Thymus (tissue), 11 donors: ENCODE data around the gene ANTKMT. TPM values are rescaled to one million over a fixed set of nuclear protein-coding genes. Genes with fewer than 3 reads are reported as not detected.
"Not testable (repeated sequence)": the region's sequence is repeated elsewhere in the genome, so short reads cannot be mapped to it uniquely, and the experiment has no call there.

Experiments used
- DNase-seq, 9 donors: peaks; one replicate each; pipeline ENCODE4 v3.0.0-alpha.2; 2013; ENCODE audit warnings: low spot score in 9 of 9, low read depth in 6 of 9, missing footprints in 1 of 9
- H3K27ac ChIP-seq, 2 donors: one replicate each; pipeline ENCODE4 v1.5.1; 2013; ENCODE audit warnings: control low read depth in 1 of 2, low read depth in 1 of 2, low read length in 1 of 2, mild to moderate bottlenecking in 1 of 2, moderate library complexity in 1 of 2
- H3K27me3 ChIP-seq, 2 donors: one replicate each; pipeline ENCODE4 v1.5.1; 2013; ENCODE audit warnings: low read length in 1 of 2; ENCODE audit not compliant: control insufficient read depth in 2 of 2, insufficient read depth in 1 of 2
- H3K36me3 ChIP-seq, 2 donors: one replicate each; pipeline ENCODE4 v1.5.1; 2013; ENCODE audit warnings: low read length in 1 of 2, mild to moderate bottlenecking in 1 of 2, moderate library complexity in 1 of 2; ENCODE audit not compliant: control insufficient read depth in 2 of 2, insufficient read depth in 2 of 2
- H3K4me1 ChIP-seq, 2 donors: one replicate each; pipeline ENCODE4 v1.5.1; 2013; ENCODE audit warnings: low read length in 2 of 2; ENCODE audit not compliant: control insufficient read depth in 2 of 2, insufficient read depth in 2 of 2
- H3K4me3 ChIP-seq, 2 donors: one replicate each; pipeline ENCODE4 v1.5.1; 2013; ENCODE audit warnings: low read length in 2 of 2, control low read depth in 1 of 2, mild to moderate bottlenecking in 1 of 2
- H3K9me3 ChIP-seq, 2 donors: one replicate each; pipeline ENCODE4 v1.5.1; 2013; ENCODE audit warnings: low read length in 1 of 2, mild to moderate bottlenecking in 1 of 2; ENCODE audit not compliant: control insufficient read depth in 2 of 2, insufficient read depth in 1 of 2
- WGBS: extraction: QIAGEN DNeasy Blood & Tissue Kit; methylation state at CpG from one replicate; pipeline ENCODE4 v1.1.7; 2013; 5-methylcytosine and 5-hydroxymethylcytosine counted together
- polyA plus RNA-seq: library from polyadenylated mRNA; stranded (reverse); fragments of 200-250 nt; gene quantifications from one replicate; pipeline ENCODE4 v1.2.3, GENCODE V29; 2013
- total RNA-seq: library from RNA; stranded (reverse); fragments of 120-200 nt; gene quantifications from one replicate; pipeline ENCODE4 v1.2.4, GENCODE V29; 2013
- donor health status: healthy.

ANTKMT gene
- total and polyA plus RNA-seq, 2 donors: 53.9 to 56.2 TPM

DNA sequence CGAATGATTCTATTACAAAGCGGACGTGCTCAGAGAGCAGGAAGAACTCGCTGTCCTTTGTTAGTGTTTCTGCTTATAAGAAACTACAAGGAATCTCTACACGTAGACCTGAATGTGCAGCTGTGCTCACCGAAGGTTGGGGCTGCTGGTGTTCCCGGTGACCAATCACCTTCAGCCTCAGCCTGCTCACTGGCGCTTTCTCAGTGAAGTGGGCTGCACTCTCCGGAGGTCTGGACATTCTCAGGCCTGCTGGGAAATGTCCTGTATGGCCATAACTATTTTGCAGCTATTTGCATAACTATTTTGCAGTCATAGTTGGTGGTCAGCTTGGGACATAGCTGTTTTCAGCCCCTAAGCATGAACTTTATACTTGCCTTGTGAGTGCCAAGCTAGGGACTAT lies 29.5 kb downstream of the ANTKMT start:
- no peaks in the 10 kb centered on the region for H3K36me3 ChIP-seq
- no peak overlapping the region for H3K4me3 ChIP-seq
- H3K4me1 ChIP-seq: no peaks in the 10 kb centered on the region
- H3K9me3 ChIP-seq: no peaks in the 10 kb centered on the region
- WGBS: 92% methylated on average over 9 of the region's 9 CpGs
- no peak overlapping the region for H3K27ac ChIP-seq
- no peak for DNase-seq
- H3K27me3 ChIP-seq: peaks cover 0 to 41% of the 10 kb centered on the region in 2 donors

DNA sequence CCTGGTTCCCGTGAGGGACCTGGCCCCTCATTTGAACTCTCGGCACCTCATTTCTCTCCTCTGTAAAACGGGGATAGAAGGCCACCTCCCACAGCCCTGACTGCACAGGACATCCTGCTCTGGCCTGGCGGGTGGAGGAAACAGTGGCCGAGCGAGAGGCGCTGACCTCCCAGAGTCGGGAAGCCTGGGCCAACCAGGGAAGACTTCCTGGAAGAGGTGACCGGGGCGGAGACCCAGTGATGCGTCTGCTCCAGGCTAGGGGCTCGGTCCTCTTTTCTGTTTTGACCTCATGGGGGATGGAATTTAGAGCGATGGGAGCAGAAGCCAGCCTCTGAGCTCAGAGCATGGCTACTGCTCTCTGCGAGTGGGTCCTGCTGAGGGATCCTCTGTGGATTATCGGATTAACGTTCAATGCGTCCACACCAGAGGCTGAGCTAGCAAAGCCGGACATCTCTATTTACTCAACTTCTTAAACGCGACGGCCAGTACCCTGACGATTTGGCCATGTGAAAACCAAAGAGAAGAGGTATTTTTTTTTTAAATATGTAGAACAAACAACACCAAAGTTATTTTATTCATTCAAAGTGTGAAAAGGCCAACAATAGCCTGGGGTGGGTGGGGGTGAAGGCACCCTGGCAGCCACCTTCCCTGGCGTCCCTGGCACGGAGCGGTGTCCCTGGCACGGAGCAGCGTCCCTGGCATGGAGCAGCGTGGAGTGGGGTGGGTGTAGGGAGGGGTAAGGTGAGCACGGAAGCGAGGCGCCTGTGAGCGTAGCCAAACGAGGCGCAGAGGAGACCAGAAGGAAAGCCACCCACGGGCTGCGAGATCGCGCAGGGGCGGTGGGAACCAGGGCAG lies 30.4 kb downstream of the ANTKMT start:
- no peaks in the 10 kb centered on the region for H3K9me3 ChIP-seq
- H3K4me3 ChIP-seq: no peak overlapping the region
- peaks cover 0 to 38% of the 10 kb centered on the region in 2 donors for H3K27me3 ChIP-seq
- no peak overlapping the region for H3K27ac ChIP-seq
- no peak for DNase-seq
- H3K4me1 ChIP-seq: no peaks in the 10 kb centered on the region
- H3K36me3 ChIP-seq: no peaks in the 10 kb centered on the region
- WGBS: 91% methylated on average over 39 of the region's 39 CpGs

DNA sequence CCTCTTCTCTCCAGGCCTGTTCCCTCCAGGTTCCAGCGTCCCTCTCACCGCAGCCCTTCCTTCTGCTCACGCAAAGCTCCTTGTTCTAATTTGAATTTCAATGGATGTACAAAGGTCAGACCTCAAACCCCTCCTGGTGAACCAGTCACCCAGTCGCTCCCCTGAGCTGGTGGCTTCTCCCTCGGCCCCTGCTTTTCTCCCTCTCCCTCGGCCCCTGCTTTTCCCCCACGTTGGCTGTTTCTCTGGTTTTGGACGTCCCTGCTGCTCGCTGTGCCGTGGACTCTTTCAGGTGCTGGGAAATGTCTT lies 31.0 kb downstream of the ANTKMT start:
- Histone ChIP-seq H3K4me3 (no peak overlapping the region), H3K4me1 (no peaks in the 10 kb centered on the region), H3K9me3 (no peaks in the 10 kb centered on the region), H3K27ac (no peak overlapping the region), H3K36me3 (no peaks in the 10 kb centered on the region), H3K27me3 (peaks cover 0 to 41% of the 10 kb centered on the region in 2 donors)
- WGBS: 89% methylated on average over 10 of the region's 10 CpGs
- no peak for DNase-seq

DNA sequence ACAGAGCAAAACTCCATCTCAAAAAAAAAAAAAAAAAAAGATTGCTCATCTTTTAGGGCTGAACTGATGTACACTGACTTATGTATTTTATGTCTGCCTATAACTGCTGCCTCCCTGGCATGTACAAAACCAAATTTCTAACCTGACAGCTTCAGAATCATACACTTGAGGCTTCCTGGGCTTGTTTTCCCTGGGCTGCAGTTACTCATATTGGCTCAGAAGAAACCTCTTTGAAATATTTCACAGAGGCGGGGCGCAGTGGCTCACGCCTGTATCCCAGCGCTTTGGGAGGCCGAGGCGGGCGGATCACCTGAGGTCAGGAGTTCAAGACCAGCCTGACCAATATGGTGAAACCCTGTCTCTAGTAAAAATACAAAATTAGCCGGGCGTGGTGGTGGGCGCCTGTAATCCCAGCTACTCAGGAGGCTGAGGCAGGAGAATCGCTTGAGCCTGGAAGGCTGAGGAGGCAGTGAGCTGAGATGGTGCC lies 33.2 kb downstream of the ANTKMT start:
- not testable (repeated sequence) for H3K4me1 ChIP-seq, H3K9me3 ChIP-seq, DNase-seq, H3K27ac ChIP-seq, H3K4me3 ChIP-seq, H3K36me3 ChIP-seq
- 95% methylated on average over 11 of the region's 11 CpGs for WGBS
- peaks cover 0 to 42% of the 10 kb centered on the region in 2 donors for H3K27me3 ChIP-seq

DNA sequence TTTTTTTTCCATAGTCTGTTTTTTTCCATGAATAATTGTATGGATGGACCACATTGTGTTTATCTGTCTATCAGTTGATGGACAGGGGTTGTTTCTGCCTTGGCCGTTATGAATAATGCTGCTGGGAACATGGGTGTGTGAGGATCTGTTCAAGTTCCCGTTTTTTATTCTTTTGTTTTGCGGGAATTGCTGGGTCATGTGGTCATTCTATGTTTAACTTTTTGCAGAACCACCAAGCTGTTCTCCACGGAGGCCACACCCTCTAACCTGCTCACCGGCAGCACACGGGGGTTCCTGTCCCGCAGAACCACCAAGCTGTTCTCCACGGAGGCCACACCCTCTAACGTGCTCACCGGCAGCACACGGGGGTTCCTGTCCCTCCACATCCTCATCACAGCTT lies 33.7 kb downstream of the ANTKMT start:
- DNase-seq: no peak
- Histone ChIP-seq H3K4me1 (no peaks in the 10 kb centered on the region), H3K9me3 (no peaks in the 10 kb centered on the region), H3K4me3 (no peak overlapping the region), H3K27me3 (peaks cover 0 to 44% of the 10 kb centered on the region in 2 donors), H3K27ac (no peak overlapping the region), H3K36me3 (no peaks in the 10 kb centered on the region)
- WGBS: 5% methylated on average over 11 of the region's 11 CpGs

DNA sequence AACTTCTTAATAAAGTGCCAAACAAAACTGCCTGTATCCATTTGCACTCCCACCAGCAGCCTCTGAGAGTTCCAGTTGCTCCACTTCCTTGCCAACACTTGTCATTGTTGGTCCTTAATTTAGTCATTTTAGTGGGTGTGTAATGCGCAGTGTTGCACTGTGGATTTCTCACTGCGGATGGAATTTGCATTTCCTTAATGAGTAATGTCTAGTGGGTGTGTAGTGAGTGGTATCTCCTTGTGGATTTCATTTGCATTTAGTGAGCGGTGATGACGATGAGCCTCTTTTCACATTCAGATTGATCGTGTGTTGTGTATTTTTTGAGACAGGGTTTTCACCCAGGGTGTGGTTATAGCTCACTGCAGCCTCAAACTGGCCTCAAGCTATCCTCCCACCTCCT lies 35.5 kb downstream of the ANTKMT start:
- H3K4me1 ChIP-seq: no peaks in the 10 kb centered on the region
- peaks cover 0 to 36% of the 10 kb centered on the region in 2 donors for H3K27me3 ChIP-seq
- no peak for DNase-seq
- no peaks in the 10 kb centered on the region for H3K36me3 ChIP-seq
- 97% methylated on average over 5 of the region's 5 CpGs for WGBS
- H3K9me3 ChIP-seq: no peaks in the 10 kb centered on the region
- H3K4me3 ChIP-seq: no peak overlapping the region
- H3K27ac ChIP-seq: no peak overlapping the region

DNA sequence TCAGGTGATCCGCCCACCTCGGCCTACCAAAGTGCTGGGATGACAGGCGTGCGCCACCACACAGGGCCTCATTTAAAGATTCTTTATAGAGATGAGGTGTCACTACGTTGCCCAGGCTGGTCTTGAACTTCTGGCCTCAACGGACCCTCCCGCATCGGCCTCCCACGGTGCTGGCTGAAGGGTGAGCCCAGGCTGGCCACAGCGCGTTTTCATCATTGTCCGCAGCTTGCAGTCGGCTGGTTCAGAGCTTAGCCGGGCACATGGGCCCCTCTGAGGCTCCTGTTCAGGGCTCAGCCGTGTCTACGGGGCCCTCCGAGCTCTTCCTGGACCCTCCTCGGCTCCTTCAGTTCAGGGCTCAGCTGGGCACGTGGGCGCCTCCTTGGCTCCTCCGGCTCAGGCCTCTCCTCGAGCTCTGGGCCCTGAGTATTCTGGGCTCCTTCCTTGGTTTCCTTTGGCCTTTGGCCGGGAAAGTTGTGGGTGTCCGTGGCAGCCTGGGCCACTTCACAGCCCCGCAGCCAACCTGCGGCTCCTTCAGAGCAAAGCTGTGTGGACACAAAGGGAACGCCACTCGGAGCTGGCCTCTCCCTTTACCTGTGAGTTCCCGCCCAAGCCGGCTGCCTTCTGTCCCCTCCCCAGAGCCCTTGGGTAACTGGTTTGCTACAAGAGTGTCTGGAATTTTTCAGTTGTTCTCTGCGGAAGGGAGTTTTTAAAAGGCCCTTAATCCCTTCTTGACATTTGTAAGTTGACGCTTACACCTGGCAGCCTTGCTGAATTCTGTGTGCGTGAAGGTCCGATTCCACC lies 38.4 kb downstream of the ANTKMT start:
- 96% methylated on average over 34 of the region's 34 CpGs for WGBS
- H3K9me3 ChIP-seq: no peaks in the 10 kb centered on the region
- H3K36me3 ChIP-seq: no peaks in the 10 kb centered on the region
- no peak overlapping the region for H3K4me3 ChIP-seq
- H3K4me1 ChIP-seq: no peaks in the 10 kb centered on the region
- peaks cover 0 to 20% of the 10 kb centered on the region in 2 donors for H3K27me3 ChIP-seq
- no peak overlapping the region for H3K27ac ChIP-seq
- DNase-seq: no peak

DNA sequence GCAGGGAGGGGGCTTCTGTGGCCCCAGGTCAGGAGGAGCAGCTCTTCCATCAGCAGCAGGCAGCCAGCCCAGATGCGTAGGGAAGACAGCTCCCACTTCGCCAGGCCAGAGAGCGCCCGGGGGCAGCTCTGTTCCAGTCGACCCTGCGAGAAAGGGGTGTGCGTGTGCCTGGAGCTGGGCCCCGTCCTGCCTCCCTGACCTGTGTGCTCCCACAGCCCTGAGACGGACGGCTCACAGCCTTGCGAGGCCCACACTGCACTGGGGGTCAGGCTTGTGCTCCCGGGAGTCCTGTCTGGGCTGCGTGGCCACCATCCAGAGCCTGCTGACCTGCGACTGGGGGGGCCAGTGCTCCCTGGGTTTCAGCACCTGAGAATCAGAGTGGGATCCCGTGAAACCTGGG lies 39.1 kb downstream of the ANTKMT start:
- H3K36me3 ChIP-seq: no peaks in the 10 kb centered on the region
- DNase-seq: no peak
- no peaks in the 10 kb centered on the region for H3K9me3 ChIP-seq
- H3K27ac ChIP-seq: no peak overlapping the region
- WGBS: 94% methylated on average over 15 of the region's 15 CpGs
- peaks cover 0 to 14% of the 10 kb centered on the region in 2 donors for H3K27me3 ChIP-seq
- H3K4me3 ChIP-seq: no peak overlapping the region
- no peaks in the 10 kb centered on the region for H3K4me1 ChIP-seq
